ENCODE data around the gene GCGR. TPM values are rescaled to one million over a fixed set of nuclear protein-coding genes. Genes with fewer than 3 reads are reported as not detected.

Gene GCGR
- total RNA-seq, 2 donors from 2014 or later: not detected

GRCh38 chr17:81831957-81832607, 28.1 kb downstream of the GCGR start:
- peaks cover 0 to 25% of the 10 kb centered on the region in 2 donors for H3K4me1 ChIP-seq
- no peaks in the 10 kb centered on the region for H3K36me3 ChIP-seq
- TF ChIP-seq CTCF (IDR thresholded peaks at IDR 0.05): no peak
- H3K27ac ChIP-seq: peak overlapping the region; percentile 91
- DNase-seq (ENCODE audit: low spot score): no peak
- no peaks in the 10 kb centered on the region for H3K27me3 ChIP-seq
- peak overlapping the region; percentile 72 to 87 for H3K4me3 ChIP-seq
- H3K9me3 ChIP-seq: no peaks in the 10 kb centered on the region

- Histone ChIP-seq H3K4me3 (peak overlapping the region; percentile 72 to 87), H3K27ac (peak overlapping the region; percentile 91), H3K9me3 (no peaks in the 10 kb centered on the region), H3K27me3 (no peaks in the 10 kb centered on the region), H3K4me1 (peaks cover 0 to 25% of the 10 kb centered on the region in 2 donors), H3K36me3 (no peaks in the 10 kb centered on the region)
- DNase-seq (ENCODE audit: low spot score): no peak
- no peak for TF ChIP-seq CTCF (IDR thresholded peaks at IDR 0.05)
These were observed 28.7 kb downstream of the GCGR start for GRCh38 chr17:81832608-81833159.

- DNase-seq (ENCODE audit: low spot score): peak; percentile 93
- TF ChIP-seq CTCF (IDR thresholded peaks at IDR 0.05): no peak
- Histone ChIP-seq H3K27me3 (no peaks in the 10 kb centered on the region), H3K27ac (peak within 1 kb of the TSS; percentile 94 to 97), H3K4me3 (peak within 1 kb of the TSS; percentile 72 to 87), H3K36me3 (no peaks in the 10 kb centered on the region), H3K4me1 (peaks cover 0 to 25% of the 10 kb centered on the region in 2 donors), H3K9me3 (no peaks in the 10 kb centered on the region)
These were observed 29.4 kb downstream of the GCGR start, which contains the start of gene MCRIP1 for GRCh38 chr17:81833160-81833920. MCRIP1 (minus strand) TSS chr17:81833291; CDS start chr17:81824506, 8,785 bp downstream.

GRCh38 chr17:81833921-81834830, 30.2 kb downstream of the GCGR start:
- Histone ChIP-seq H3K4me3 (peak overlapping the region; percentile 71 to 87), H3K27me3 (no peaks in the 10 kb centered on the region), H3K4me1 (peaks cover 0 to 25% of the 10 kb centered on the region in 2 donors), H3K36me3 (no peaks in the 10 kb centered on the region), H3K9me3 (no peaks in the 10 kb centered on the region), H3K27ac (peak overlapping the region; percentile 94 to 97)
- DNase-seq (ENCODE audit: low spot score): no peak
- no peak for TF ChIP-seq CTCF (IDR thresholded peaks at IDR 0.05)

- no peak for TF ChIP-seq CTCF (IDR thresholded peaks at IDR 0.05)
- Histone ChIP-seq H3K36me3 (no peaks in the 10 kb centered on the region), H3K4me3 (peak within 1 kb of the TSS; percentile 71 to 87), H3K4me1 (peaks cover 0 to 25% of the 10 kb centered on the region in 2 donors), H3K9me3 (no peaks in the 10 kb centered on the region), H3K27me3 (no peaks in the 10 kb centered on the region), H3K27ac (peak within 1 kb of the TSS; percentile 94 to 97)
- no peak for DNase-seq (ENCODE audit: low spot score)
These were observed 30.9 kb downstream of the GCGR start, which contains the start of gene PPP1R27 for GRCh38 chr17:81834831-81835267. PPP1R27 (minus strand) TSS chr17:81835050; CDS start chr17:81834953, 97 bp downstream.
